ENCODE results near the gene NTRK2. TPM values are rescaled to one million over a fixed set of nuclear protein-coding genes. Genes with fewer than 3 reads are reported as not detected.

NTRK2 gene
- total RNA-seq, 6 experiments from 2014 or later = 0.11 to 0.83 (median 0.25) TPM

DNA sequence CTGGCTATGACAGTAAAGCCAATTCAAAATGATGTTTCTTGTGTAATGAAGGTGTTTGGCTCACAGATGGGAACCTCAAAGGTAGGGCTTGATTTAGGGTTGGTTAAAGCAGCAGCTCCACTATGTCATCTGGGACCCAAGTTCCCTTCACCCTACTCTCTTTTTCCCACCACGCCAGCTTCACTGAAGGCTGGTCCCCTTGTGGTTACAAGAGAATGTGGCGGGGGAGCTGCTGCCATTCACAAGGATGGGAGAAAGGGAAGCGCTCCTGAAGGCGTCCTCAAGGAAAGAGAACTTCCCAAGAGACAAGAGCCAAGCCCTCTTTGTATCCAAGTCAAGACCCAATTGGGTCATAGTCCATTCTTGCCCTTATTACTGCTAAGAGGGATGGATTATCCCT, 72.7 kb downstream of the NTRK2 start:
- Mint-ChIP-seq H3K9me3 (no peaks in the 10 kb centered on the region; the same call in 1 of the 2 replicates), H3K27ac (no peak overlapping the region), H3K4me1 (ENCODE audit: low read depth) (no peaks in the 10 kb centered on the region), H3K27me3 (ENCODE audit: insufficient read depth) (no peaks in the 10 kb centered on the region; the same call in 1 of the 2 replicates), H3K36me3 (ENCODE audit: low read depth) (no peaks in the 10 kb centered on the region), H3K4me3 (no peak overlapping the region)
- TF ChIP-seq CTCF (IDR thresholded peaks at IDR 0.05) = no peak
- no peak for DNase-seq

DNA sequence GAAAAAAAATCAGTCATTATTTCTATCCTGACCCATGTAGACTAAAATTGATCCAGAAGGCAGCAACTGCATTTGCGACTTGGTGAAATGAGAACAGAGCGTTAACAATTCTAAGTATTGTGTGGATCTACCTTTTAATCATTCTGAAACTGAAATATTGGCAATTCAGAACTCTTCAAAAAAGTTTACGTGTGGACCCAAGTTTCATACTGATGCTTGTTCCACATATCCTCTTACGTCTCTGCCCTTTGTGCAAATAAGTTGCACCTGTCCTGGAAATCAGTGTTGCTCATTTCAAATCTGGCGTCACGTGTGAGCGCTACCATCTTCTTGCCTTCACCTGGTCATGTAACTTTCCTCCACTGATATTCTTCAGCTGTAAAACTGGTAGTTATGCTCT, 74.7 kb downstream of the NTRK2 start:
- H3K4me1 Mint-ChIP-seq (ENCODE audit: low read depth) = no peaks in the 10 kb centered on the region
- H3K9me3 Mint-ChIP-seq = no peaks in the 10 kb centered on the region; the same call in 1 of the 2 replicates

DNA sequence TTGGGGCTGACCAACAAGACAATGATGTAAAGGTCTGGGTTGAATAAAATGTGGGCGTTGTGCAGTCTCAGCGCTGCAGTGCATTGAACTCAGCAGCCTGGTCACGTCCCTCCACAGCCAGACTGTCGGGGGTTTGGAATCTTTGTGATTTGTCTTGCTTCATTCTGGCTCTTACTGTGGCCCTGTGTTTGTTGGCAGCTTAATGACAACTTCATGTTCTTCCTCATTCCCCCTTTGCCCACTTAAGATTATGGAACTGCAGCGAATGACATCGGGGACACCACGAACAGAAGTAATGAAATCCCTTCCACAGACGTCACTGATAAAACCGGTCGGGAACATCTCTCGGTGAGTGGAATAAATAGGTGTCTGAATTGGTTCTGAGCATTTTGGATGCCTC, 75.2 kb downstream of the NTRK2 start:
- no peak for TF ChIP-seq CTCF (IDR thresholded peaks at IDR 0.05)
- H3K36me3 Mint-ChIP-seq (ENCODE audit: low read depth) = no peaks in the 10 kb centered on the region
- no peaks in the 10 kb centered on the region; the same call in 1 of the 2 replicates for H3K9me3 Mint-ChIP-seq
- no peak overlapping the region for H3K4me3 Mint-ChIP-seq
- no peak overlapping the region for H3K27ac Mint-ChIP-seq
- DNase-seq = no peak
- no peaks in the 10 kb centered on the region; the same call in 1 of the 2 replicates for H3K27me3 Mint-ChIP-seq (ENCODE audit: insufficient read depth)
- no peaks in the 10 kb centered on the region for H3K4me1 Mint-ChIP-seq (ENCODE audit: low read depth)

More for the DNA sequence above, 74.7 kb downstream of the NTRK2 start:
- H3K27ac Mint-ChIP-seq = no peak overlapping the region
- no peak overlapping the region for H3K4me3 Mint-ChIP-seq
- no peak for TF ChIP-seq CTCF (IDR thresholded peaks at IDR 0.05)
- H3K27me3 Mint-ChIP-seq (ENCODE audit: insufficient read depth) = no peaks in the 10 kb centered on the region; the same call in 1 of the 2 replicates
- H3K36me3 Mint-ChIP-seq (ENCODE audit: low read depth) = no peaks in the 10 kb centered on the region
- no peak for DNase-seq

GRCh38 chr9:84748112-84748511, 78.6 kb downstream of the NTRK2 start:
- Mint-ChIP-seq H3K4me3 (no peak overlapping the region), H3K9me3 (no peaks in the 10 kb centered on the region; the same call in 1 of the 2 replicates), H3K4me1 (ENCODE audit: low read depth) (peaks cover 17% of the 10 kb centered on the region; the same call in 1 of the 2 replicates), H3K36me3 (ENCODE audit: low read depth) (no peaks in the 10 kb centered on the region), H3K27me3 (ENCODE audit: insufficient read depth) (no peaks in the 10 kb centered on the region; the same call in 1 of the 2 replicates), H3K27ac (no peak overlapping the region)
- no peak for DNase-seq
- no peak for TF ChIP-seq CTCF (IDR thresholded peaks at IDR 0.05)

GRCh38 chr9:84750152-84750865, 80.8 kb downstream of the NTRK2 start:
- no peaks in the 10 kb centered on the region for H3K27me3 Mint-ChIP-seq (ENCODE audit: insufficient read depth)
- peaks cover 38% of the 10 kb centered on the region; the same call in 1 of the 2 replicates for H3K4me1 Mint-ChIP-seq (ENCODE audit: low read depth)
- no peak overlapping the region for H3K27ac Mint-ChIP-seq
- no peaks in the 10 kb centered on the region; the same call in 1 of the 2 replicates for H3K9me3 Mint-ChIP-seq
- DNase-seq = peak; percentile 22
- TF ChIP-seq CTCF (IDR thresholded peaks at IDR 0.05) = no peak
- H3K36me3 Mint-ChIP-seq (ENCODE audit: low read depth) = no peaks in the 10 kb centered on the region
- no peak overlapping the region for H3K4me3 Mint-ChIP-seq

All from HFFc6 (cell line).